ENCODE data around the gene NFATC2.
A peak's percentile ranks its signal among the peaks of the same experiment; 100 is the strongest.

Gene NFATC2

GRCh38 chr20:51429696-51430095 lies 112.8 kb downstream of the NFATC2 start:
- DNase-seq (ENCODE audit: low spot score) = no peak

GRCh38 chr20:51429144-51429482 lies 113.4 kb downstream of the NFATC2 start:
- no peak for DNase-seq (ENCODE audit: low spot score)

GRCh38 chr20:51428401-51429143 lies 113.9 kb downstream of the NFATC2 start:
- DNase-seq (ENCODE audit: low spot score) = no peak

- DNase-seq (ENCODE audit: low spot score) = no peak
Measured at GRCh38 chr20:51427651-51428291, 114.7 kb downstream of the NFATC2 start.

GRCh38 chr20:51426718-51427650 lies 115.5 kb downstream of the NFATC2 start:
- no peak for DNase-seq (ENCODE audit: low spot score)

GRCh38 chr20:51425347-51426106 lies 117.0 kb downstream of the NFATC2 start:
- no peak for DNase-seq (ENCODE audit: low spot score)

GRCh38 chr20:51424270-51425117 lies 118.0 kb downstream of the NFATC2 start:
- DNase-seq (ENCODE audit: low spot score) = no peak

GRCh38 chr20:51423810-51424209 lies 118.7 kb downstream of the NFATC2 start:
- DNase-seq (ENCODE audit: low spot score) = no peak

GRCh38 chr20:51423290-51423667 lies 119.2 kb downstream of the NFATC2 start:
- DNase-seq (ENCODE audit: low spot score) = no peak

- no peak for DNase-seq (ENCODE audit: low spot score)
Measured at GRCh38 chr20:51422514-51423289, 119.8 kb downstream of the NFATC2 start.

- DNase-seq (ENCODE audit: low spot score) = no peak
Measured at GRCh38 chr20:51420805-51421204, 121.7 kb downstream of the NFATC2 start.

- peak; percentile 9 for DNase-seq (ENCODE audit: low spot score)
Measured at GRCh38 chr20:51420111-51420510, 122.4 kb downstream of the NFATC2 start.

GRCh38 chr20:51419646-51420045 lies 122.9 kb downstream of the NFATC2 start:
- no peak for DNase-seq (ENCODE audit: low spot score)

GRCh38 chr20:51419231-51419630 lies 123.3 kb downstream of the NFATC2 start:
- DNase-seq (ENCODE audit: low spot score) = no peak

GRCh38 chr20:51418137-51418529 lies 124.4 kb downstream of the NFATC2 start:
- DNase-seq (ENCODE audit: low spot score) = peak; percentile 4

GRCh38 chr20:51417250-51418136 lies 125.0 kb downstream of the NFATC2 start:
- no peak for DNase-seq (ENCODE audit: low spot score)

GRCh38 chr20:51416532-51417249 lies 125.8 kb downstream of the NFATC2 start:
- no peak for DNase-seq (ENCODE audit: low spot score)

- no peak for DNase-seq (ENCODE audit: low spot score)
Measured at GRCh38 chr20:51413857-51414256, 128.7 kb downstream of the NFATC2 start.
